ENCODE results near the gene SLC7A1. TPM values are rescaled to one million over a fixed set of nuclear protein-coding genes. Genes with fewer than 3 reads are reported as not detected.

SLC7A1 gene
- total RNA-seq, 1 donor from 2014 or later: 115 TPM

GRCh38 chr13:29504691-29505090, 90.8 kb downstream of the SLC7A1 start:
- no peak overlapping the region for H3K27ac ChIP-seq (ENCODE audit: low read depth, low read length)
- TF ChIP-seq CTCF (IDR thresholded peaks at IDR 0.05; ENCODE audit: insufficient read depth, low read depth, low read length) (no peak), EZH2 (IDR thresholded peaks at IDR 0.05; ENCODE audit: insufficient read depth, low read length) (no peak)
- H3K27me3 ChIP-seq (ENCODE audit: insufficient read depth, low read length): no peaks in the 10 kb centered on the region
- H3K4me3 ChIP-seq (ENCODE audit: insufficient read depth, low read depth, low read length): no peak overlapping the region
- Mint-ChIP-seq H3K36me3 (ENCODE audit: low read depth, unreplicated experiment) (peaks cover 8% of the 10 kb centered on the region), H3K4me3 (ENCODE audit: unreplicated experiment) (no peak overlapping the region), H3K27me3 (ENCODE audit: low read depth, unreplicated experiment) (peaks cover 5% of the 10 kb centered on the region), H3K4me1 (ENCODE audit: low read depth, unreplicated experiment) (peaks cover 14% of the 10 kb centered on the region), H3K9me3 (ENCODE audit: unreplicated experiment) (no peaks in the 10 kb centered on the region), H3K27ac (ENCODE audit: unreplicated experiment) (no peak overlapping the region)
- no peak overlapping the region for H3K4me2 ChIP-seq (ENCODE audit: low read length)
- no peak overlapping the region for H3K9ac ChIP-seq (ENCODE audit: low read length)
- no peak for FAIRE-seq
- no peak for DNase-seq (ENCODE audit: low read depth)
- H3K36me3 ChIP-seq (ENCODE audit: insufficient read depth, low read length): no peaks in the 10 kb centered on the region
- peaks cover 14% of the 10 kb centered on the region for H3K4me1 ChIP-seq (ENCODE audit: insufficient read depth, low read length)
- peaks cover 18% of the 10 kb centered on the region for H4K20me1 ChIP-seq (ENCODE audit: insufficient read depth, low read length)
- H3K9me3 ChIP-seq (ENCODE audit: insufficient read depth, low read depth, low read length): no peaks in the 10 kb centered on the region
- H2AFZ ChIP-seq (ENCODE audit: low read depth, low read length): no peak overlapping the region
- no peaks in the 10 kb centered on the region for H3K79me2 ChIP-seq (ENCODE audit: insufficient read depth, low read length)

GRCh38 chr13:29503041-29503837, 92.2 kb downstream of the SLC7A1 start:
- no peaks in the 10 kb centered on the region for H3K79me2 ChIP-seq (ENCODE audit: insufficient read depth, low read length)
- no peak for TF ChIP-seq CTCF (IDR thresholded peaks at IDR 0.05; ENCODE audit: insufficient read depth, low read depth, low read length)
- no peak for TF ChIP-seq EZH2 (IDR thresholded peaks at IDR 0.05; ENCODE audit: insufficient read depth, low read length)
- peak overlapping the region; percentile 6 for H3K4me3 ChIP-seq (ENCODE audit: insufficient read depth, low read depth, low read length)
- Mint-ChIP-seq H3K9me3 (ENCODE audit: unreplicated experiment) (no peaks in the 10 kb centered on the region), H3K4me3 (ENCODE audit: unreplicated experiment) (no peak overlapping the region), H3K4me1 (ENCODE audit: low read depth, unreplicated experiment) (peaks cover 5% of the 10 kb centered on the region), H3K27me3 (ENCODE audit: low read depth, unreplicated experiment) (peaks cover 5% of the 10 kb centered on the region), H3K27ac (ENCODE audit: unreplicated experiment) (no peak overlapping the region), H3K36me3 (ENCODE audit: low read depth, unreplicated experiment) (peaks cover 2% of the 10 kb centered on the region)
- no peak overlapping the region for H3K9ac ChIP-seq (ENCODE audit: low read length)
- H4K20me1 ChIP-seq (ENCODE audit: insufficient read depth, low read length): peaks cover 11% of the 10 kb centered on the region
- no peak for DNase-seq (ENCODE audit: low read depth)
- H2AFZ ChIP-seq (ENCODE audit: low read depth, low read length): no peak overlapping the region
- H3K9me3 ChIP-seq (ENCODE audit: insufficient read depth, low read depth, low read length): no peaks in the 10 kb centered on the region
- H3K4me1 ChIP-seq (ENCODE audit: insufficient read depth, low read length): peaks cover under 1% of the 10 kb centered on the region
- H3K36me3 ChIP-seq (ENCODE audit: insufficient read depth, low read length): no peaks in the 10 kb centered on the region
- no peaks in the 10 kb centered on the region for H3K27me3 ChIP-seq (ENCODE audit: insufficient read depth, low read length)
- FAIRE-seq: no peak
- no peak overlapping the region for H3K27ac ChIP-seq (ENCODE audit: low read depth, low read length)
- peak overlapping the region; percentile 78 for H3K4me2 ChIP-seq (ENCODE audit: low read length)

- DNase-seq (ENCODE audit: low read depth) (no peak), FAIRE-seq (no peak)
- Histone ChIP-seq H3K4me2 (ENCODE audit: low read length) (peak overlapping the region; percentile 78), H3K4me1 (ENCODE audit: insufficient read depth, low read length) (no peaks in the 10 kb centered on the region), H4K20me1 (ENCODE audit: insufficient read depth, low read length) (peaks cover 4% of the 10 kb centered on the region), H3K4me3 (ENCODE audit: insufficient read depth, low read depth, low read length) (no peak overlapping the region), H3K27ac (ENCODE audit: low read depth, low read length) (no peak overlapping the region), H3K36me3 (ENCODE audit: insufficient read depth, low read length) (no peaks in the 10 kb centered on the region), H2AFZ (ENCODE audit: low read depth, low read length) (no peak overlapping the region), H3K27me3 (ENCODE audit: insufficient read depth, low read length) (peaks cover 3% of the 10 kb centered on the region), H3K9me3 (ENCODE audit: insufficient read depth, low read depth, low read length) (no peaks in the 10 kb centered on the region), H3K79me2 (ENCODE audit: insufficient read depth, low read length) (no peaks in the 10 kb centered on the region), H3K9ac (ENCODE audit: low read length) (no peak overlapping the region)
- no peak overlapping the region for H3K4me3 Mint-ChIP-seq (ENCODE audit: unreplicated experiment)
- TF ChIP-seq CTCF (IDR thresholded peaks at IDR 0.05; ENCODE audit: insufficient read depth, low read depth, low read length) (no peak), EZH2 (IDR thresholded peaks at IDR 0.05; ENCODE audit: insufficient read depth, low read length) (no peak)
- H3K27ac Mint-ChIP-seq (ENCODE audit: unreplicated experiment): no peak overlapping the region
- H3K4me1 Mint-ChIP-seq (ENCODE audit: low read depth, unreplicated experiment): peaks cover 11% of the 10 kb centered on the region
- peaks cover 2% of the 10 kb centered on the region for H3K36me3 Mint-ChIP-seq (ENCODE audit: low read depth, unreplicated experiment)
- H3K9me3 Mint-ChIP-seq (ENCODE audit: unreplicated experiment): no peaks in the 10 kb centered on the region
- H3K27me3 Mint-ChIP-seq (ENCODE audit: low read depth, unreplicated experiment): peaks cover 7% of the 10 kb centered on the region
Measured at GRCh38 chr13:29502391-29503008, 93.0 kb downstream of the SLC7A1 start.
